ENCODE data around the gene RPS19. TPM values are rescaled to one million over a fixed set of nuclear protein-coding genes. Genes with fewer than 3 reads are reported as not detected.

RPS19 gene
- total and polyA plus RNA-seq, 10 of the 15 experiments (the other 5 are each of a cell fraction or from before 2014, with no cell fraction given): 2,615 to 5,578 (median 4,127) TPM

DNA sequence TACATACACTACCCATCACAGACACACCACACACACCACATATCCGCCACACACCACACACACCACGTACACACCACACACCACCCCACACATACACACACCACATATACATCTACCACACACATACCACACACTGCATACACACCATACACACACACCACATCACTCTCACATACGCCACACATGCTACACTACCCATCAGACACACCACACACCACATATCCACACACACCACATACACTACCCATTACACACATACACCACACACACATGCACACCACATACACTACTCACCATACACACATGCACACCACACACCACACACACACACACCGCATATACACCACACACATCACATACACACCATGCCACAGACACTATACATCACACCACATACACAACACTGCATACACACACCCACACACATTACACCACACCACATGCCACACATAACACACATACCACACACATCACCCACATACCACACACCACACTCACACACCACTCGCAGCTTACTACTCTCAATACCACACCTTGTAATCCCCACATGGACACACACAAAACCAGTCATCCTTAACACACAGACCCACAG, 58.7 kb downstream of the RPS19 start:
- Histone ChIP-seq H3K79me2 (ENCODE audit: control insufficient read depth, insufficient read depth, low read length) (no peaks in the 10 kb centered on the region), H3K4me3 (no peak overlapping the region), H3K4me1 (ENCODE audit: control insufficient read depth, insufficient read depth, low read length) (peaks cover 2% of the 10 kb centered on the region; the same call in 1 of the 2 replicates), H3K27me3 (replicated peaks in 1 of 2; ENCODE audit: control insufficient read depth in 2 of 2, insufficient read depth in 2 of 2, low read length in 1 of 2) (peaks cover 3 to 6% of the 10 kb centered on the region in 2 experiments; a peak in 3 of 4 replicates), H3K9ac (ENCODE audit: control insufficient read depth, insufficient read depth, low read length) (no peak overlapping the region), H4K20me1 (ENCODE audit: control insufficient read depth, insufficient read depth) (no peaks in the 10 kb centered on the region), H3K4me2 (ENCODE audit: control insufficient read depth, insufficient read depth) (no peak overlapping the region), H3K36me3 (ENCODE audit: control insufficient read depth in 2 of 2, insufficient read depth in 2 of 2, low read length in 1 of 2) (no peaks in the 10 kb centered on the region), H3K27ac (ENCODE audit: control insufficient read depth, insufficient read depth) (no peak overlapping the region), H3K9me3 (replicated peaks; ENCODE audit: control insufficient read depth, insufficient read depth, low read length) (no peaks in the 10 kb centered on the region; the same call in 2 of the 3 replicates), H2AFZ (ENCODE audit: control insufficient read depth, low read depth, low read length) (no peak overlapping the region)
- no peak for TF ChIP-seq TBL1XR1 (IDR thresholded peaks at IDR 0.05; ENCODE audit: low read depth, low read length)
- 0 out of 2 replicates have a peak, but pooled peaks have one; percentile 37 for TF ChIP-seq HDGF (IDR thresholded peaks at IDR 0.05)
- TF ChIP-seq EGR1 (IDR thresholded peaks at IDR 0.05; ENCODE audit: borderline replicate concordance in 1 of 2, low read depth in 2 of 2, low read length in 2 of 2): no peak
- TF ChIP-seq ASH2L (IDR thresholded peaks at IDR 0.05; ENCODE audit: borderline replicate concordance, low read depth): no peak
- intact Hi-C loops (cut with micrococcal nuclease; ENCODE audit: unreplicated experiment): no loop called here
- WGBS (ENCODE audit: insufficient coverage, insufficient replicate concordance, low lambda C conversion rate, missing lambda C conversion rate): 59% methylated on average over 5 of the region's 5 CpGs
- no peak for DNase-seq (ENCODE audit: low read depth, low spot score)
- no TSS peak for BruUV-seq (replicated peaks)
- CTCF ChIA-PET: no interaction called here
- in situ Hi-C loops (cut with MboI): no loop called here
- SMC1A ChIA-PET (ENCODE audit: uncharacterized antibody, unreplicated experiment): no interaction called here
- ATAC-seq: no peak
- POLR2A ChIA-PET: interaction anchor here (0.8 kb wide), 1 partner anchor 9 kb away, joined by 3 read pairs; no protein-coding TSS in a partner anchor
- RAD21 ChIA-PET (ENCODE audit: unreplicated experiment): no interaction called here
- FAIRE-seq: no peak

GRCh38 chr19:41919948-41920712, 60.1 kb downstream of the RPS19 start:
- POLR2A ChIA-PET: no interaction called here
- Histone ChIP-seq H3K4me2 (ENCODE audit: control insufficient read depth, insufficient read depth) (no peak overlapping the region), H3K79me2 (ENCODE audit: control insufficient read depth, insufficient read depth, low read length) (no peaks in the 10 kb centered on the region), H2AFZ (ENCODE audit: control insufficient read depth, low read depth, low read length) (no peak overlapping the region), H3K9ac (ENCODE audit: control insufficient read depth, insufficient read depth, low read length) (no peak overlapping the region), H3K4me1 (ENCODE audit: control insufficient read depth, insufficient read depth, low read length) (peaks cover 2% of the 10 kb centered on the region; the same call in 1 of the 2 replicates), H3K36me3 (ENCODE audit: control insufficient read depth in 2 of 2, insufficient read depth in 2 of 2, low read length in 1 of 2) (no peaks in the 10 kb centered on the region), H3K27me3 (replicated peaks in 1 of 2; ENCODE audit: control insufficient read depth in 2 of 2, insufficient read depth in 2 of 2, low read length in 1 of 2) (peaks cover 3 to 6% of the 10 kb centered on the region in 2 experiments; a peak in 3 of 4 replicates), H4K20me1 (ENCODE audit: control insufficient read depth, insufficient read depth) (no peaks in the 10 kb centered on the region), H3K27ac (ENCODE audit: control insufficient read depth, insufficient read depth) (no peak overlapping the region), H3K4me3 (no peak overlapping the region), H3K9me3 (replicated peaks; ENCODE audit: control insufficient read depth, insufficient read depth, low read length) (no peaks in the 10 kb centered on the region; the same call in 2 of the 3 replicates)
- SMC1A ChIA-PET (ENCODE audit: uncharacterized antibody, unreplicated experiment): no interaction called here
- in situ Hi-C loops (cut with MboI): no loop called here
- 79% methylated on average over 33 of the region's 33 CpGs for WGBS (ENCODE audit: insufficient coverage, insufficient replicate concordance, low lambda C conversion rate, missing lambda C conversion rate)
- RAD21 ChIA-PET (ENCODE audit: unreplicated experiment): interaction anchor here (0.6 kb wide), 1 partner anchor 14 kb away, joined by 3 read pairs; no protein-coding TSS in a partner anchor
- CTCF ChIA-PET: no interaction called here
- BruUV-seq (replicated peaks): no TSS peak
- ATAC-seq: no peak
- intact Hi-C loops (cut with micrococcal nuclease; ENCODE audit: unreplicated experiment): no loop called here
- no peak for DNase-seq (ENCODE audit: low read depth, low spot score)
- FAIRE-seq: peak; percentile 72
- TF ChIP-seq TCF7 (IDR thresholded peaks at IDR 0.05; ENCODE audit: borderline replicate concordance): no peak
- no peak for TF ChIP-seq KDM1A (IDR thresholded peaks at IDR 0.05; ENCODE audit: borderline replicate concordance)
- TF ChIP-seq, protein P1, sequence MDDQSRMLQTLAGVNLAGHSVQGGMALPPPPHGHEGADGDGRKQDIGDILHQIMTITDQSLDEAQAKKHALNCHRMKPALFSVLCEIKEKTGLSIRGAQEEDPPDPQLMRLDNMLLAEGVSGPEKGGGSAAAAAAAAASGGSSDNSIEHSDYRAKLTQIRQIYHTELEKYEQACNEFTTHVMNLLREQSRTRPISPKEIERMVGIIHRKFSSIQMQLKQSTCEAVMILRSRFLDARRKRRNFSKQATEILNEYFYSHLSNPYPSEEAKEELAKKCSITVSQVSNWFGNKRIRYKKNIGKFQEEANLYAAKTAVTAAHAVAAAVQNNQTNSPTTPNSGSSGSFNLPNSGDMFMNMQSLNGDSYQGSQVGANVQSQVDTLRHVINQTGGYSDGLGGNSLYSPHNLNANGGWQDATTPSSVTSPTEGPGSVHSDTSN (IDR thresholded peaks at IDR 0.05; ENCODE audit: insufficient replicate concordance, low read depth, low read length): peak; percentile 40
- peak; percentile 46; the same call in 1 of the 2 replicates for TF ChIP-seq POLR2A (IDR thresholded peaks at IDR 0.05; ENCODE audit: low read depth, low read length)
- TF ChIP-seq, protein P2, sequence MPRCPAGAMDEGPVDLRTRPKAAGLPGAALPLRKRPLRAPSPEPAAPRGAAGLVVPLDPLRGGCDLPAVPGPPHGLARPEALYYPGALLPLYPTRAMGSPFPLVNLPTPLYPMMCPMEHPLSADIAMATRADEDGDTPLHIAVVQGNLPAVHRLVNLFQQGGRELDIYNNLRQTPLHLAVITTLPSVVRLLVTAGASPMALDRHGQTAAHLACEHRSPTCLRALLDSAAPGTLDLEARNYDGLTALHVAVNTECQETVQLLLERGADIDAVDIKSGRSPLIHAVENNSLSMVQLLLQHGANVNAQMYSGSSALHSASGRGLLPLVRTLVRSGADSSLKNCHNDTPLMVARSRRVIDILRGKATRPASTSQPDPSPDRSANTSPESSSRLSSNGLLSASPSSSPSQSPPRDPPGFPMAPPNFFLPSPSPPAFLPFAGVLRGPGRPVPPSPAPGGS (IDR thresholded peaks at IDR 0.05; ENCODE audit: borderline replicate concordance, insufficient read depth, low read depth, low read length, poor library complexity, severe bottlenecking): peak; percentile 97

Measured in GM12878 (cell line).